GM12891 (cell line): ENCODE measurements around the gene STIMATE.

Experiments
- PAX5 ChIP-seq: IDR thresholded peaks from 2 replicates; pipeline ENCODE4 v1.6.1; 2011; ENCODE audit warnings: low read length, moderate library complexity, mild to moderate bottlenecking; ENCODE audit not compliant: insufficient read depth, severe bottlenecking
- POLR2A ChIP-seq: IDR thresholded peaks from 2 replicates; pipeline ENCODE4 v1.6.1; 2011; ENCODE audit warnings: low read depth, low read length, control low read depth
- POLR2AphosphoS5 ChIP-seq: IDR thresholded peaks from 2 replicates; pipeline ENCODE4 v1.6.1; 2011; ENCODE audit warnings: low read depth, low read length, control low read depth
- SPI1 ChIP-seq: IDR thresholded peaks from 2 replicates; pipeline ENCODE4 v1.6.1; 2011; ENCODE audit warnings: low read depth, low read length, control low read depth
- TAF1 ChIP-seq: IDR thresholded peaks from 2 replicates; pipeline ENCODE4 v1.6.1; 2011; ENCODE audit warnings: low read depth, low read length, control low read depth

DNA sequence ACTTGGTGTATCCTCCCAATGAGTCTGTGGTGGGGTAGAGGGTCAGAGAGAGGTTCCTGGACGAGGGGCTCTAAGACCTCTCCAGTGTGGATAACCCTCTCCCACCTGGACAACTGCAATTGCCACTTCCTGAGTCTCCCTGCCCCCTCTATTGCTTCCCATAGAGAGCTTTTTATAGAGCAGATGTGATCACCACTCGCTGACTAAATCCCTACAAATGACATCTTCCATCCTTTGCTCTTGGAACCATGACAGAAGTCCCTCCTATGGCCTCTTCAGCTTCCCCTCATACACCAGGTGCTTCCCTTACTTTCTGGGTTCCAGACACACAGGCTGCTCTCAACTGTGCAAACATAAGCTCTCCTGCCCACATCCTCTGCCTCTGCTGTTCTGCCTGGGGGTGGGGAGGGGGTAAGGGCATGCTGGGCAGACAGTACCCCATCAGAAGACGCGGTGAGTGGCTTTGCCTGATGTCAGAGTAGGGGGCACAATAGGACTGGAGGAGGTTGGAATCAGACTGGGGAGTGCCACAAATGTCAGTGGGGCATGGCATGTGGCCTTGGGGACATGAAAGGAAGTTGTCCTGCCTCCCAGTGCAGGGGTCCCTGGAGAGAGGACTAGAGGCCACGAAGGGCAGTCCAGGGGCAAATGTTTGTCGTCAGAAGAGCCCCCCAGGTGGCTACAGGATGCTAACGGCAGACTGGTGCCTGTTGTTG is 87.5 kb downstream of the STIMATE start:
- TF ChIP-seq POLR2A = no peak
- no peak for TF ChIP-seq POLR2AphosphoS5
- TF ChIP-seq SPI1 = no peak
- TF ChIP-seq PAX5 = no peak
- TF ChIP-seq TAF1 = no peak
